Esophagus muscularis mucosa (tissue), 4 donors: Measurements from ENCODE around the gene PTPRQ. TPM values are rescaled to one million over a fixed set of nuclear protein-coding genes. Genes with fewer than 3 reads are reported as not detected.
A peak's percentile ranks its signal among the peaks of the same experiment; 100 is the strongest.
"Not testable (repeated sequence)": the region's sequence is repeated elsewhere in the genome, so short reads cannot be mapped to it uniquely, and the experiment has no call there.

Experiments used
- DNase-seq: peaks from one replicate; pipeline ENCODE4 v3.0.0-alpha.2; 2017; ENCODE audit errors: extremely low spot score
- H3K27ac ChIP-seq, 4 donors: fragments of 200-600 bp; sonication (generic); replicated peaks in 1 of 4; 1 replicate in 3 of 4; 2 replicates in 1 of 4; pipeline ENCODE4 v1.5.1; 2016 to 2019; ENCODE audit warnings: mild to moderate bottlenecking in 1 of 4
- H3K27me3 ChIP-seq, 4 donors: fragments of 200-600 bp; sonication (generic); one replicate each; pipeline versions ENCODE4 v1.5.1 to v1.6.0; 2016 to 2019
- H3K36me3 ChIP-seq, 4 donors: fragments of 200-600 bp; sonication (generic); one replicate each; pipeline ENCODE4 v1.5.1; 2016 to 2019
- H3K4me1 ChIP-seq, 4 donors: fragments of 200-600 bp; sonication (generic); one replicate each; pipeline ENCODE4 v1.5.1; 2016 to 2019
- H3K4me3 ChIP-seq, 4 donors: fragments of 200-600 bp; sonication (generic); 1 replicate in 2 of 4; 2 replicates in 2 of 4; pipeline ENCODE4 v1.5.1; 2016 to 2019; ENCODE audit warnings: mild to moderate bottlenecking in 4 of 4, moderate library complexity in 1 of 4
- H3K9me3 ChIP-seq, 4 donors: fragments of 200-600 bp; sonication (generic); 1 replicate in 3 of 4; 2 replicates in 1 of 4; pipeline ENCODE4 v1.5.1; 2016 to 2019
- EP300 ChIP-seq: sonication (generic); formaldehyde crosslinking; IDR thresholded peaks from one replicate; pipeline ENCODE4 v1.6.1; 2017; ENCODE audit warnings: antibody characterized with exemption
- POLR2A ChIP-seq: fragments of 450-650 bp; IDR thresholded peaks from one replicate; pipeline ENCODE4 v1.6.1; 2017; ENCODE audit warnings: antibody characterized with exemption, moderate library complexity, mild to moderate bottlenecking, low read depth
- POLR2AphosphoS5 ChIP-seq, 2 donors: sonication (generic); formaldehyde crosslinking; IDR thresholded peaks; one replicate each; pipeline ENCODE4 v1.6.1; 2017; ENCODE audit warnings: antibody characterized with exemption in 2 of 2
- WGBS: methylation state at CpG from one replicate; pipeline ENCODE4 v1.1.5; 2018; 5-methylcytosine and 5-hydroxymethylcytosine counted together
- intact Hi-C: fragments of 100-400 bp; cut with DNase I; formaldehyde crosslinking; loops from one replicate; pipeline ENCODE4 v1.15.1; 2023
- total RNA-seq, 4 donors: library from RNA; depleted of rRNA; stranded (reverse); fragments of >200 nt; gene quantifications; one replicate each; pipeline versions ENCODE4 v1.1.0 to v1.2.1, GENCODE V29; 2016
- TF ChIP-seq, protein P1 (sequence below), 3 experiments: fragments of 200-600 bp in 2 of 3; fragments of 450-650 bp in 1 of 3; sonication (generic) in 2 of 3; IDR thresholded peaks; one replicate each; pipeline ENCODE4 v1.5.1; 2017 to 2019; ENCODE audit warnings: antibody characterized with exemption in 3 of 3, mild to moderate bottlenecking in 2 of 3, moderate library complexity in 1 of 3

Gene PTPRQ
- total RNA-seq, 4 donors from 2014 or later, result 2.0 to 13.7 (median 4.6) TPM

GRCh38 chr12:80469681-80470080 lies 25.6 kb downstream of the PTPRQ start:
- DNase-seq, result no peak
- H3K4me1 ChIP-seq, result no peaks in the 10 kb centered on the region
- intact Hi-C loops, result loop anchor here (5.0 to 10.0 kb wide), 2 partner anchors 55 to 293 kb away; no protein-coding TSS in a partner anchor
- no peak for TF ChIP-seq POLR2A
- no peak for TF ChIP-seq POLR2AphosphoS5 (IDR thresholded peaks at IDR 0.05)
- TF ChIP-seq EP300, result no peak
- TF ChIP-seq, protein P1, sequence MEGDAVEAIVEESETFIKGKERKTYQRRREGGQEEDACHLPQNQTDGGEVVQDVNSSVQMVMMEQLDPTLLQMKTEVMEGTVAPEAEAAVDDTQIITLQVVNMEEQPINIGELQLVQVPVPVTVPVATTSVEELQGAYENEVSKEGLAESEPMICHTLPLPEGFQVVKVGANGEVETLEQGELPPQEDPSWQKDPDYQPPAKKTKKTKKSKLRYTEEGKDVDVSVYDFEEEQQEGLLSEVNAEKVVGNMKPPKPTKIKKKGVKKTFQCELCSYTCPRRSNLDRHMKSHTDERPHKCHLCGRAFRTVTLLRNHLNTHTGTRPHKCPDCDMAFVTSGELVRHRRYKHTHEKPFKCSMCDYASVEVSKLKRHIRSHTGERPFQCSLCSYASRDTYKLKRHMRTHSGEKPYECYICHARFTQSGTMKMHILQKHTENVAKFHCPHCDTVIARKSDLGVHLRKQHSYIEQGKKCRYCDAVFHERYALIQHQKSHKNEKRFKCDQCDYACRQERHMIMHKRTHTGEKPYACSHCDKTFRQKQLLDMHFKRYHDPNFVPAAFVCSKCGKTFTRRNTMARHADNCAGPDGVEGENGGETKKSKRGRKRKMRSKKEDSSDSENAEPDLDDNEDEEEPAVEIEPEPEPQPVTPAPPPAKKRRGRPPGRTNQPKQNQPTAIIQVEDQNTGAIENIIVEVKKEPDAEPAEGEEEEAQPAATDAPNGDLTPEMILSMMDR (IDR thresholded peaks at IDR 0.05), result no peak
- no peaks in the 10 kb centered on the region for H3K27me3 ChIP-seq
- H3K4me3 ChIP-seq, result no peak overlapping the region
- no peaks in the 10 kb centered on the region for H3K9me3 ChIP-seq
- WGBS, result 83% methylated on average over 1 of the region's 1 CpG
- no peaks in the 10 kb centered on the region for H3K36me3 ChIP-seq
- no peak overlapping the region for H3K27ac ChIP-seq

- Histone ChIP-seq H3K4me1 (no peaks in the 10 kb centered on the region), H3K36me3 (no peaks in the 10 kb centered on the region), H3K27me3 (no peaks in the 10 kb centered on the region), H3K27ac (no peak overlapping the region), H3K9me3 (no peaks in the 10 kb centered on the region), H3K4me3 (no peak overlapping the region)
- TF ChIP-seq, protein P1 (IDR thresholded peaks at IDR 0.05), result no peak
- TF ChIP-seq POLR2A (no peak), EP300 (no peak), POLR2AphosphoS5 (IDR thresholded peaks at IDR 0.05) (no peak)
- no peak for DNase-seq
- intact Hi-C loops, result loop anchor here (5.0 to 10.0 kb wide), 2 partner anchors 56 to 292 kb away; no protein-coding TSS in a partner anchor
- 96% methylated on average over 1 of the region's 1 CpG for WGBS
These were observed 26.4 kb downstream of the PTPRQ start for GRCh38 chr12:80470403-80470802.

GRCh38 chr12:80472236-80472635 lies 28.2 kb downstream of the PTPRQ start:
- TF ChIP-seq POLR2AphosphoS5 (IDR thresholded peaks at IDR 0.05) (no peak), POLR2A (no peak), EP300 (no peak)
- TF ChIP-seq, protein P1 (IDR thresholded peaks at IDR 0.05), result no peak
- no peaks in the 10 kb centered on the region for H3K9me3 ChIP-seq
- H3K4me3 ChIP-seq, result no peak overlapping the region
- no peak overlapping the region for H3K27ac ChIP-seq
- H3K27me3 ChIP-seq, result no peaks in the 10 kb centered on the region
- intact Hi-C loops, result loop anchor here (5.0 to 10.0 kb wide), 2 partner anchors 57 to 290 kb away; no protein-coding TSS in a partner anchor
- no peaks in the 10 kb centered on the region for H3K4me1 ChIP-seq
- no peak for DNase-seq
- no peaks in the 10 kb centered on the region for H3K36me3 ChIP-seq

DNA sequence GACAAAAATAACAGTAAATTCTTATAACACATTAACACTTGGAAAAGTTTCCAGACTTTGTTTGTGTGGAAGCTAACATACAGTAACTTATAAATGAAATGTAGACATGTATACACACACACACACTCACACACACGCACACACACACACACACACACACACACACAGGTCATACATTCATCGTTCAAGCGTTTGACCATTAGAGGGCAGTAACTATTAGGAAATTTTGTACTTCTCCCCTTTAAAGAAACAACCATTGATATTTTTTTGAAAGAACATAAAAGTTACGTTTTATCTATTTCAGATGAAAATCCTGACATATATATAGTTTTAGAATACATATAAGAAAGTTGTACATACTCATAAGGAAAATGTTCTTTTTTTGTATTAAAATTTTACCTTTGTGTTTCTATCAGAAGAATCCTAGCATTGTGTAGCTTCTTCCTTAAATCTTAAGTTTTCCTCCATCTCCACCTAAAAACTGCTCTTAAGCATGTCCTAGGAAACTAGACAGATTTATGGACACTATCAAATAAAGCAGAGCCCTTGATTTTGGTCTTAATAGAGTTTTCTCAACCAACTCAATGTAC lies 29.0 kb downstream of the PTPRQ start:
- no peak for DNase-seq
- H3K4me1 ChIP-seq, result no peaks in the 10 kb centered on the region
- intact Hi-C loops, result loop anchor here (5.0 to 10.0 kb wide), 2 partner anchors 58 to 289 kb away; no protein-coding TSS in a partner anchor
- no peaks in the 10 kb centered on the region for H3K9me3 ChIP-seq
- no peak overlapping the region for H3K4me3 ChIP-seq
- H3K27ac ChIP-seq, result no peak overlapping the region
- no peaks in the 10 kb centered on the region for H3K27me3 ChIP-seq
- H3K36me3 ChIP-seq, result no peaks in the 10 kb centered on the region
- TF ChIP-seq, protein P1 (IDR thresholded peaks at IDR 0.05), result peak; percentile 29 to 62 (median 49)
- no peak for TF ChIP-seq EP300
- 7% methylated on average over 4 of the region's 4 CpGs for WGBS

GRCh38 chr12:80477521-80478145 lies 33.6 kb downstream of the PTPRQ start:
- WGBS, result 92% methylated on average over 24 of the region's 31 CpGs
- intact Hi-C loops, result loop anchor here (10.0 kb wide), 1 partner anchor 63 kb away; no protein-coding TSS in a partner anchor

More at GRCh38 chr12:80477521-80478145, 33.6 kb downstream of the PTPRQ start:
- not testable (repeated sequence) for H3K4me1 ChIP-seq, H3K4me3 ChIP-seq, H3K27me3 ChIP-seq, H3K36me3 ChIP-seq, H3K27ac ChIP-seq, DNase-seq, H3K9me3 ChIP-seq
